HuH-7 (cell line): ENCODE results near the gene DYDC1.
"Not testable (repeated sequence)": the region's sequence is repeated elsewhere in the genome, so short reads cannot be mapped to it uniquely, and the experiment has no call there.

Experiments
- DNase-seq: peaks from one replicate; pipeline ENCODE4 v3.0.0; 2011; ENCODE audit warnings: low spot score

DYDC1 gene

GRCh38 chr10:80333983-80334382, 22.6 kb downstream of the DYDC1 start:
- no peak for DNase-seq

GRCh38 chr10:80324891-80325364, 31.6 kb downstream of the DYDC1 start:
- DNase-seq, result no peak

GRCh38 chr10:80324086-80324485, 32.5 kb downstream of the DYDC1 start:
- no peak for DNase-seq

- DNase-seq, result no peak
These were observed 33.2 kb downstream of the DYDC1 start for GRCh38 chr10:80323311-80323710.

GRCh38 chr10:80322711-80323110, 33.8 kb downstream of the DYDC1 start:
- DNase-seq, result no peak

GRCh38 chr10:80322158-80322557, 34.4 kb downstream of the DYDC1 start:
- DNase-seq, result no peak

GRCh38 chr10:80321183-80321582, 35.4 kb downstream of the DYDC1 start:
- no peak for DNase-seq

- peak; percentile 56 for DNase-seq
These were observed 36.2 kb downstream of the DYDC1 start for GRCh38 chr10:80320377-80320776.

GRCh38 chr10:80319725-80320290, 36.7 kb downstream of the DYDC1 start:
- peak; percentile 30 for DNase-seq

GRCh38 chr10:80319318-80319717, 37.2 kb downstream of the DYDC1 start:
- DNase-seq, result no peak

- no peak for DNase-seq
These were observed 37.8 kb downstream of the DYDC1 start for GRCh38 chr10:80318742-80319141.

GRCh38 chr10:80315391-80315790, 41.2 kb downstream of the DYDC1 start:
- DNase-seq, result no peak

GRCh38 chr10:80313523-80313922, 43.0 kb downstream of the DYDC1 start:
- no peak for DNase-seq

- not testable (repeated sequence) for DNase-seq
These were observed 50.6 kb downstream of the DYDC1 start for GRCh38 chr10:80305989-80306388.

- no peak for DNase-seq
These were observed 59.6 kb downstream of the DYDC1 start for GRCh38 chr10:80296942-80297341.

- no peak for DNase-seq
These were observed 63.8 kb downstream of the DYDC1 start for GRCh38 chr10:80292607-80293239.

- DNase-seq, result no peak
These were observed 65.9 kb downstream of the DYDC1 start for GRCh38 chr10:80290474-80291220.

- DNase-seq, result peak; percentile 30
These were observed 66.9 kb downstream of the DYDC1 start, which contains the start of gene MAT1A for GRCh38 chr10:80289451-80290287. TSS of gene MAT1A (minus strand) at chr10:80289658. CDS start at chr10:80289423, 235 bp downstream.

- no peak for DNase-seq
These were observed 67.7 kb downstream of the DYDC1 start for GRCh38 chr10:80288849-80289248.
